Inflammatory macrophage treated with lipopolysaccharide for 4 hours (primary cell): ENCODE data around the gene PAX2.
A peak's percentile ranks its signal among the peaks of the same experiment; 100 is the strongest.

Source experiments
- DNase-seq: peaks from one replicate; pipeline ENCODE4 v3.0.0-alpha.2; 2020

PAX2 gene

DNA sequence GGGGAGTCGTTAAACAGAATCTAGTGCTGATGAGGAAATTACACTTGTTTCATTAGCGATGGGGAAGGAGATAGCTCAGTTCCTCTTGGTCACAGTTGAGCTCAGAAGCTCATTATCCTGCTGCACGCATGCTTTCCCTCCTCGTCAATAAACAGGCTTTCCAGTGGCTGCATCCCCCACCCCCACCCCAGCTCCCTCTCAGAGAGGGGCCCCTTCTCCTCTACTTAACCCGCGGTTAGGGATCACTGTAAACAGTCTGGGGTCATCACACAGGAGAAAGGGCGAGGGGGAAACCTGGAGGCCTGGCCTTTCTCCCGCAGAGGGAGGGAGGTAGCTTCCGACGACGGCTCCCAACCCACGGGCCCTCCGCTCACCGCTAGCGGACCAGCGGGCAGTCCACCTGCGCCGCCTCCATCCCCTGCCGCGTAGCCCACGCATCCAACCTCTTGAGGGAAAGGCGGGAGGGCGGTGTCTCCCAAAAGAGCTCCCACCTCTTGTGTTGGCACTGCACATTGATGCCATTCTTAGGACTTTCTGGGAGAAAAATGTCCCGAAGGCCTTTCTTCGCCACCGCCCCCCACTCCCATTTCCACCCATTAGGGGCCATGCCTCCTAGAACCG, 80.8 kb downstream of the PAX2 start:
- peak; percentile 18 for DNase-seq

DNA sequence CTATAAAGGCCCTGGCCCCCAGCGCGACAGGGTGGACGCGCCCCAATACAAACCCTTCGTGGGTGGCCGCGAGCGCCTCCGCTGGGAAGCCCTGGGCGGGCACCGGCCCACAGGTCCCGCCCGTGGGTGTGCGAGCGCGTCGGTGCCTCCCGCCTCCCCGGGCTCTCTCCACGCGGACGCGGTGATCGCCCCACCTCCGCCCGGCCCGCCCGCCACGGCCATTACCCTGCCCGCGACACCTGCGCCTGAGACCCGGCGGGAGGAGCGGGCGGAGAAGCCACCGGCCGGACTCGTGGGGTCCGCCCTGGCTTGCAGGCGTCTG, 81.2 kb downstream of the PAX2 start:
- no peak for DNase-seq

DNA sequence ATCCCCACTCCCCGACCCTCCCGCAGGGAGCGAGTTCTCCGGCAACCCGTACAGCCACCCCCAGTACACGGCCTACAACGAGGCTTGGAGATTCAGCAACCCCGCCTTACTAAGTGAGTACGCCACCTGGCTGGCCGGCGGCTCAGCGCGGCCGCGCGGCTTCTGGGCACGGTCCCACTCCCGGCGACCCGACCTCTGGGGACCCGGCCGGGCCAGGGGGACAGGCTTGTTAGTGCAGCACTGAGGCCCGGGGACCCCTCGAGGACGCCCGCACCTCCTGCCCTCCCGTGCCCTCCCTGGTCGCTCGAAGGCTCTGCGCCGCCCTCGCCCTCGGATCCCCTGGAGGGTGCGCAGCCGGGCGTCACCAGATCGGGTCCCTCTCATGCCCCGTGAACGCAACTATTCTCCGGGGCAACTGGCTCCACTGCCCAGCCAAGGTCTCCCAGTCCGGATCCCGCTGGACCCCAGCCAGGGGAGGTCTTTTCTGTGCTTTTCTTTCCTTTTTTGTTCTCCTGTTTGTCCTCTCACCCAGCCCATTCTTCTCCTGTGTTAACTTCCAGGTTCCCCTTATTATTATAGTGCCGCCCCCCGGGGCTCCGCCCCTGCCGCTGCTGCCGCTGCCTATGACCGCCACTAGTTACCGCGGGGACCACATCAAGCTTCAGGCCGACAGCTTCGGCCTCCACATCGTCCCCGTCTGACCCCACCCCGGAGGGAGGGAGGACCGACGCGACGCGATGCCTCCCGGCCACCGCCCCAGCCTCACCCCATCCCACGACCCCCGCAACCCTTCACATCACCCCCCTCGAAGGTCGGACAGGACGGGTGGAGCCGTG, 81.8 kb downstream of the PAX2 start:
- DNase-seq = no peak

DNA sequence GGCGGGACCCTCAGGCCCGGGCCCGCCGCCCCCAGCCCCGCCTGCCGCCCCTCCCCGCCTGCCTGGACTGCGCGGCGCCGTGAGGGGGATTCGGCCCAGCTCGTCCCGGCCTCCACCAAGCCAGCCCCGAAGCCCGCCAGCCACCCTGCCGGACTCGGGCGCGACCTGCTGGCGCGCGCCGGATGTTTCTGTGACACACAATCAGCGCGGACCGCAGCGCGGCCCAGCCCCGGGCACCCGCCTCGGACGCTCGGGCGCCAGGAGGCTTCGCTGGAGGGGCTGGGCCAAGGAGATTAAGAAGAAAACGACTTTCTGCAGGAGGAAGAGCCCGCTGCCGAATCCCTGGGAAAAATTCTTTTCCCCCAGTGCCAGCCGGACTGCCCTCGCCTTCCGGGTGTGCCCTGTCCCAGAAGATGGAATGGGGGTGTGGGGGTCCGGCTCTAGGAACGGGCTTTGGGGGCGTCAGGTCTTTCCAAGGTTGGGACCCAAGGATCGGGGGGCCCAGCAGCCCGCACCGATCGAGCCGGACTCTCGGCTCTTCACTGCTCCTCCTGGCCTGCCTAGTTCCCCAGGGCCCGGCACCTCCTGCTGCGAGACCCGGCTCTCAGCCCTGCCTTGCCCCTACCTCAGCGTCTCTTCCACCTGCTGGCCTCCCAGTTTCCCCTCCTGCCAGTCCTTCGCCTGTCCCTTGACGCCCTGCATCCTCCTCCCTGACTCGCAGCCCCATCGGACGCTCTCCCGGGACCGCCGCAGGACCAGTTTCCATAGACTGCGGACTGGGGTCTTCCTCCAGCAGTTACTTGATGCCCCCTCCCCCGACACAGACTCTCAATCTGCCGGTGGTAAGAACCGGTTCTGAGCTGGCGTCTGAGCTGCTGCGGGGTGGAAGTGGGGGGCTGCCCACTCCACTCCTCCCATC, 82.7 kb downstream of the PAX2 start:
- peak; percentile 25 for DNase-seq

DNA sequence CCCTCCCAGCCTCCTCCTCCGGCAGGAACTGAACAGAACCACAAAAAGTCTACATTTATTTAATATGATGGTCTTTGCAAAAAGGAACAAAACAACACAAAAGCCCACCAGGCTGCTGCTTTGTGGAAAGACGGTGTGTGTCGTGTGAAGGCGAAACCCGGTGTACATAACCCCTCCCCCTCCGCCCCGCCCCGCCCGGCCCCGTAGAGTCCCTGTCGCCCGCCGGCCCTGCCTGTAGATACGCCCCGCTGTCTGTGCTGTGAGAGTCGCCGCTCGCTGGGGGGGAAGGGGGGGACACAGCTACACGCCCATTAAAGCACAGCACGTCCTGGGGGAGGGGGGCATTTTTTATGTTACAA, 83.3 kb downstream of the PAX2 start:
- no peak for DNase-seq

DNA sequence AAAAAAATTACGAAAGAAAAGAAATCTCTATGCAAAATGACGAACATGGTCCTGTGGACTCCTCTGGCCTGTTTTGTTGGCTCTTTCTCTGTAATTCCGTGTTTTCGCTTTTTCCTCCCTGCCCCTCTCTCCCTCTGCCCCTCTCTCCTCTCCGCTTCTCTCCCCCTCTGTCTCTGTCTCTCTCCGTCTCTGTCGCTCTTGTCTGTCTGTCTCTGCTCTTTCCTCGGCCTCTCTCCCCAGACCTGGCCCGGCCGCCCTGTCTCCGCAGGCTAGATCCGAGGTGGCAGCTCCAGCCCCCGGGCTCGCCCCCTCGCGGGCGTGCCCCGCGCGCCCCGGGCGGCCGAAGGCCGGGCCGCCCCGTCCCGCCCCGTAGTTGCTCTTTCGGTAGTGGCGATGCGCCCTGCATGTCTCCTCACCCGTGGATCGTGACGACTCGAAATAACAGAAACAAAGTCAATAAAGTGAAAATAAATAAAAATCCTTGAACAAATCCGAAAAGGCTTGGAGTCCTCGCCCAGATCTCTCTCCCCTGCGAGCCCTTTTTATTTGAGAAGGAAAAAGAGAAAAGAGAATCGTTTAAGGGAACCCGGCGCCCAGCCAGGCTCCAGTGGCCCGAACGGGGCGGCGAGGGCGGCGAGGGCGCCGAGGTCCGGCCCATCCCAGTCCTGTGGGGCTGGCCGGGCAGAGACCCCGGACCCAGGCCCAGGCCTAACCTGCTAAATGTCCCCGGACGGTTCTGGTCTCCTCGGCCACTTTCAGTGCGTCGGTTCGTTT, 83.9 kb downstream of the PAX2 start:
- no peak for DNase-seq

DNA sequence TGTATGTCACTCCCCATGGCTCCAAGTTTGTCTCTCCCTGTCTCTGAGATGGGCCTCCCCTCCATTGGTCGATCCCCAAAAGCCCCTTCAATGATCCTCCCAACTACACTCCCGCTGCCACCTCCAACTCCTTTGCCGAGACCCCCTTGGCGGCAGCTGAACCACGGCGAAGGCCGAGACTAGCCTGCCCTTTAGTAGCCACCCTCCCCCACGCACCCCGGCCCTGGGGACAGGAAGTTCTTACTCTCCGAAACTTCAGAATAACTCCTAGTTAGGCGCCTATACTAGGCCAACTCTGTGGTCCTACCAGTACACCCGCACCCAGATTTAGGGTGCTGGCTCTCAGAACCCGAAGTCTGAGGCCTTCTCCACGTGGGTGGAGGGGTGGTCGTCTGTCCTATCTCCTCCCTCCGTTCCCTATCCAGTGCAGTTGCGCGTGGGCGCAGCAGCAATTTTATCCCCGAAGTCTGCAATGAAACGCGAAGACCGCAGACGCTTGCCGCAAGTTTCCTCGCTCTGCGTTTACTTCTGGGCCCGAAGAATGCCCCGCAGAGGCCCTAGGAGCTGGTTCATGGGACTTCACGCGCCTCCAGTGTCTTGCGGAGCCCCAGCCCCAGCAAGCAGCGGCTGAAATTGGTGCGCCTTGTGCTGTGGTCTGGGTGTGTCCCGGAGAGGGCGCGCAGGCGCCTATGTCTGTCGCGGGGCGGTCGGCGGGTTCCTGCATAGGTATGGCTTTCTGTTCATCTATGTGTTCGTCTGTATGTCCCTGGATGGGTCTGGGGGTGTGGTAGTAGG, 84.7 kb downstream of the PAX2 start:
- no peak for DNase-seq

DNA sequence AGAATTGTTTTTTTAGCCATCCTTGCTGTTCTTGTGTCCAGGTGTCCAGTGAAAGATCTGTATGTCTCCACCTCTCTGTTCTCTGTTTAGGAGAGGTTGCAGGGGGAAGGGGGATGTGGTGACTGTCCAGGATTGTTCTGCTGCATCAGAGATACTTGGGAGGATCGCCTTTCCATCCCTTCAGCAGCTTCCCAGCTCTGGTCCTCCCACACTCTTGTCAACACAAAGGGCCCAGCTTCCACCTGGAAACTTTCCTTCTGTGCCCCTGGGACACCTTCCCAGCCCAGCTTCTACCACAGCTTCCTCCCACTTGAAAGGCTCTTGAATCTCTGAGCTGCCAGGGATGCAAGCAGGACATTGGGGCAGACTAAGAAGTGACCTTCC, 85.3 kb downstream of the PAX2 start:
- no peak for DNase-seq

DNA sequence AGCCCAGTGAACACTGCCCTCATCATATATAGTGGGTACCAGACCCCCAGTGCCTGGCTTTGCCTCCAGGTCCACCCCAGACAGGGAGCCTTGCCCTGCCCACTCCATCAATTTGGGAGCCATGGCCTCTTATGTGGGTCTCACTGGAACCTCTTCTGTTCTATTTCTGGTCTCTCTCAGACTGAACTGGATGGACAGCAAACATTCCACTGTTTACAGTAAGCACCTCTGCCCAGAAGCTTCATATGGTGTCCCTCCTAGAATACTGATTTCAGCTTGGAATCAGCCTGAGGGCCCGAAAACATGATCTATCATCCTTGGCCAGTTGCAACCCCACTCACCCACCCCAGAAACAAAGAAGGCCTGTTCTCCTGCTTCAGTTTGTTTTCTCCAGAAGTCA, 86.4 kb downstream of the PAX2 start:
- DNase-seq = no peak

DNA sequence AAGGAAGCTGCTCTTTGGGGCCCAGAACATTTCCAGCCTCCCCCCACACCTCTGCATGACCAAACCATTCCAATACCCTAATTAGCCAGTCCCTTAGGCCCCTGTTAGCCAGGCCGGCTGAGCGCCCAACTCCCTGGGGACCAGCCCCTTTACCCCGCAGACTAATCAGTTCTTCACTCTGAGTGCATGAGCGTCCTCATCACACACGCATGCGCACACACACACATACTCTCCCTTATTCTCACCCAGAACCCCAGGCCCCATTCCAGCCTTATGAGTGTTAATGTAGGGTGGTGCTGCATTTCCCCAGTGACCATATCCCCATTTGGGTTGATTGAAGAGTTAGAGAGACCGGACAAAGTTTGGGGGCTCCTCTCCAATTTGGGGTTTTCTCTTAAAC, 90.4 kb downstream of the PAX2 start:
- no peak for DNase-seq

DNA sequence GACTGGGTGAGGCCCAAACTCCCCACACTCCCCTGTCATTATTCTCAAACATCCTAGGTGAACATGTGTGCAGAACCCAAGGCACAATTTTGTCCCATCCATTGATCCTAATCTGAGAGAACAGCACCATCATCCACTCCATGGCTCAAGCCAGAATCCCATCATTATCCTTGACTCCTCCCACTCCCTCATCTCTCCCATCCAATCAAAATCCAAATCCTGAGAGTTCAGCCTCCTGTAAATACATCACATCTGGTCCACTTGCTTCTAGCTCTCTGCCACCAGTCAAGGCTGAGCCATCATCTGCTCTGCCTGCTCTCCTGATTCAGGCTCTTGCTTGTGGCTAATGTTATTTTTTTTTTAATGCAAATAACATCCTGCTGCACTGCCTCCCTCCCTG, 91.5 kb downstream of the PAX2 start:
- no peak for DNase-seq

DNA sequence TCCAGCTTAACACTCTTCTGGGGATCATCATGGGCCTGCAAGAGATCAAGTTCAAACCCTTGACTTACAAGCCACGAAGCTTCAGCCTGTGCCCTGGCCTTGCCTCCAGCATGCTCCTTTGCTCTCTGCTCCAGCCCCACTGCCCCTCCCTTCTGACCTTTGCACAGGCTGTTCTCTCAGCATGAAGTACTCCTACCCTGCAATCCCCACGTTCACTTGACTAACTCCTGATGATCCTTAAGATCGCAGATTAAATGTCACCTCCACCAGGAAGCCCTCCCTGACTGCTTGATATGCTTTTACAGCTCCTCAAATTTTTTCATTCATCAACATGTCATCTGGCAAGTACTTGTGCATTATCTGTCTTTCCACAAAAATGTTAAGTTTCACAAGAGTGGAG, 91.9 kb downstream of the PAX2 start:
- no peak for DNase-seq

DNA sequence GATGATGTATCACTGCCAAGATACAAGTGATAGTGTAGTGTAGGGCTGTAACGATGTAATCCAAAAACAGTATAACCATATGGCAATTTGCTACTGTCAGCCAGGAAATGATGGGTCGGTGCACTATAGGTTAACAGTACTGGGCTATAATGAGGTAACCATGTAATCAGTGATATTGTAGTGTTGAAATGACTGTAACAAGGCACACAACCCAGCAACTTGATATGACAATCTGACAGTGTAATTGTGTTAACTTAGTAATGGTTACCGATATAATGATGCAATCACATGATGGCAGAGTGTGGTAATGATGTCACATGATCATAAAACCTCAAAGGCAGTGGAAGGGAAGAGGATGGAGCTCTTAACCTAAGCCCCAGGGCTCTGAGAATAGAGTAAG, 93.6 kb downstream of the PAX2 start:
- DNase-seq = peak; percentile 9

DNA sequence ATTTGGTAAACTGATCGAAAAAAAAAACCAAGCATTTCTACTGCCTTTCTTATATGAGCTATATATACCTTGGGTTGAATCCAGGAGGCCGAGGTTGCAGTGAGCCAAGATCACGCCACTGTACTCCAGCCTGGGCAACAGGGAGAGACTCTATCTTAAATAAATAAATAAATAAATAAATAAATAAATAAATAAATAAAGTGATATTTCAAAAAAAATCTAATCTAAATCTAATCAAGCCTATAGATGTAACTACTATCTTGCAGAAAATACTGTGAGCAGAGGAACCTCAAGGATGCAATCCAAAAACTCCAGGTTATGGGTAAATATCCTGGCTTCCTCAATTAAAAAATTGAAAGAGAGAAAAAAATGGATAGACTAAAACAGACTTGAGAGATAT, 96.1 kb downstream of the PAX2 start:
- no peak for DNase-seq

DNA sequence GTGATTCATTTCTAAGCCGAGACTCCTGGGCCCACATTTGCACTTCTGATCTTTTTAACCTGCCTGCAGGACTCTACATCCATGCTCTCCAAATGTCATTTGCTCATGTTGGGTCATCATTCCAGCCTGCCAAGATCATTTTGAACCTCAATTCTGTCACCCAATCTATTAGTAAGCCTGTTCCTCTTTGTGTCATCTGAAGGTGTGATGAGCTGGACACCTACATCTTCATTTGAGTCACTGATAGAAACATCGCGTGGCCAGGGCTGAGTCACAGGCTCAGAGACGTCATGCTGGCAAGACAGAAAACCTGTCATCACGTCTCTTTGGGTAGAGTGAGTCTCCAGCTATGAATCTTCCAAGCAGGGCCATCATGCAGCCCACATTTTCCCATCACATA, 102.1 kb downstream of the PAX2 start:
- DNase-seq = no peak

DNA sequence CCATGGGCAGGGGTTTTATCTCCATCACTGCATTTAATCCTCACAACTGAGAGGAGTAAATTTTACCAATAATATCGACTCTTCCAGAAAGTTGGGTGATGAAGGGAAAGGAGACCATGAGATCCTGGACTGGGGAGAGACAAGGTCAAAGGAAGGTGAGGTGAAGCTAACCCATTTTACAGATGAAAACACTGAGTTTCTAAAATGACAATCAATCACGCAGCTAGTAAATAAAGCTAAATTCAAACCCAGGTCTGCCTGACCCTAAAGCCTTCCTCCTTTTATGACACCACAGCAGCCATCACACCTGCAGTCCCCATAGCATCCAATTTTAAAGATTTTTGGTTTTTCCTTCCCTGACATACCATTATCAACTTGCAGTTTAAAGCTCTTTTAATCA, 103.4 kb downstream of the PAX2 start:
- no peak for DNase-seq

DNA sequence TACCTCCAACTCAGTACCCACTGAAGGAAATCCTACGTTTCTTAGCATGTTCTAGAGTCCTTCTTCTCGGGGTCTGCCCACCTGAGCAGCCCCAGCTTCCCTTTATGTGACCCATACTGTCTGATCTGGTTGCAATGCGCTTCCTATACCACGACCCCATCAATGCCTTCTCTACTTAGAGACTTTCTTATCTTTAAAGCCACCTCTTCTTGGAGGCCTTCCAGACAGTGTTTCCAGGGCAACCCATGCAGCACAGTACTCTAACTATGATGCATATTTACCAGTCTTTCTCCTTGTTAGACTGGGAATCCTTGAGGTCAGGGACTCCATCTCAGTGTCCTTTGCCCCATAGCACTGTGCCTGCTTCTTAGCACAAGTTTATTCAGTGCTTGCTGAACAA, 112.9 kb downstream of the PAX2 start:
- no peak for DNase-seq

DNA sequence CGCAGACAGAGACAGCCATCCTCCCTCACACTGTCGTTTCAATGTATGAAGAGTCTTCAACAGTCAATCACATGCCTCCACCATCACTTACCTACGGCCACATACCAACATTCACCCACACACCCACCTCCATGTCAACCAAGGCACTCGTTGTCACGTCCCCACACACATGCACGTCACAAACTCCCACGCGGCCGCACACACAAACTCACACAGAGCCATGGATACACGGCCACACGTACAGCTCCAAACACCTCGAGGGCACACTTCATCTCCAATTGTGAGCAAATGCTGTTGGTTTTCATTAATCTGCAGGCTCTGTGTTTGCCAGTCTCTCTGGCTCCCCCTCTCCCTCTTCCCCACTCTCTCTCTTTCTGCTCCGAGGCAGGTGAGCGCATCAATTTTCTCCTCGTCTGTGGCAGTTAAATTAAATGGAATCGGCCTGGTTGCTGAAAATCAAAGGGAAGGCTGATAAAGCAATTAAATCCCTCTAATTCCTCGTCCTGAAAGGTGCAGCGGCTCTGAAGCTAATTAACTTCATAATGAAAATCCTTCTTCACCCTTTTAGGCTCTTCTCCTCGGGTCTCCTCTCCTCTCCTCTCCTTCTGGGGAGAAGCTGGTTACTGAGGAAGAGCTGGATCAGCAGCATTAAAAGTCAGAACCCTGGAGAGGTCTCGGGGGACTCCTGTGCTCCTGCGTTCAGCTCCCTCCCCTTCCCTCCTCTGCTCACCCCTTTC, 113.5 kb downstream of the PAX2 start:
- no peak for DNase-seq

DNA sequence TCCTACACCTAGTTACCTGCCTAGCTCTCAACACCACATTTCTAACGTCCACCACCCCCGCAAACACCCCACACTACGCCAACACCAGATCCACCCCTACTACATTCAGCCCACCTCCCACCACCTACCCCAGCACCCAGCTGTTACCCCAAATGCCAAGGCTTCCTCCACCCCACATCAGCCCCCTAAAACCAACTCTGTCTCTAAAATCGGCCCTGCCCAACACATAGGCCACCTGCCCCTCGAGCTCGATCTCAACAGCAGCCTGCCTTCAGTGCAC, 114.0 kb downstream of the PAX2 start:
- DNase-seq = no peak

DNA sequence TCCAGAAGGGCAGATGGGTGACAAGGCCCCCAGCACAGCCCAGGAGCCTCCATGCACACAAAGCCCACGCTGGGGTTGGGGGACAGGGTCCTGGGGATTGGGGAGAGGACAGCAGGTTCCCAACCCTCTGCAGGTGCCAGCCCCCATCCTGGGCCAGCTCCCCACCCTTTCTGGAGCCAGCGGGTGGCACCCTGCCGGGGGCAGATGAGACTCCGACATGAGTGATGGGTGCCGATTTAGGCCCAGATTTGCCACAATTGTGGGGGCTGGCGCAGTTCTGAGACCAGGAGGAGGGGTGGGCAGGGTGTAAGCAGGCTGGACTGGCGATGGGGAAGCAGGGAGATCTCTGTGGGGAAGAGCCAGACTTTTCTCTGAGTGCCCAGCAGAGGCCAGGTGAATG, 118.1 kb downstream of the PAX2 start:
- no peak for DNase-seq

DNA sequence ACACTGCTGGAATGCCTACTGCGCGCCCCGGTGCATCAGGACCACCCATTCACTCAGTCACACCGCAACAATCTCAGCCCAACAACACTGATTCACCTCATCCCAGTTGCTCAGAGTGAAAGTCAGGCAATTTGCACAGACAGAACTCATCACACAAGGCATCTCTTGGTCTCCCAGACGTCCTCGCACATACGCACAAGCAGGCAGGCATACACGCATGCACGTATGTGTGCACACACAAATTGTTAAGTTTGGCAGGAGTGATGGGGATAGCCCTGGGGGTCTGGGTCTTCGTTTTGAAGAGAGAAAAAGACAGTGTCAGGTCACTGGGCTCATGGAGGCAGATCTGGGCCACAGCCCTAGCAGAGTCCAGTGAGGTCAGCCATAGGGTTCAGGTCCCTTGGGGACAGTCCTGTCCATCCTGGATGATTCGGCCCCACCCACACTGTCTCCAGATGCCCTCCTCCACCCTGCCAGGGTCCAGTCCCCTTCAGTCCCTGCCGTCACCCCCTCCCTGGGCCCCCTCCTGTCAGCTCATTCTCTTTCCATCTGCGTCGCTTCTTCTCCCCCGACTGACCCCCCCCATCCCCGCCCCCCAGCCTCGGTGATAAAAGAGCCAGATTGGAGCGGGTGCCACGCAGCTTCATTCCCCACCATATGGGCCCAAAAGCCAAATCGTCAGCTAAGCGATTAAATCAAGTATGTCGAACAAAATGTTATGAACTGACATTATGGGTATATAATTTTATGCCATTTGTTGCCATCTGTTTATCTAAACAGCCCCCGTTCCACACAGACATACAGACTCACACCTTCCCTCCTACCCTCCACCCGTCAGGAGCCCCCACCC, 118.9 kb downstream of the PAX2 start:
- DNase-seq = no peak
